Central memory CD8-positive, alpha-beta T cell (primary cell): ENCODE results near the gene SSX2IP.
"Not testable (repeated sequence)": the region's sequence is repeated elsewhere in the genome, so short reads cannot be mapped to it uniquely, and the experiment has no call there.

Experiments used
- ATAC-seq: fragments of 150-1000 bp; cut with Tn5 transposase; replicated peaks from 2 replicates; pipeline ENCODE4 v1.10.0; 2022; ENCODE audit warnings: mild to moderate bottlenecking, moderate FRiP score, moderate number of reproducible peaks; ENCODE audit not compliant: poor library complexity, severe bottlenecking; ENCODE audit errors: extremely low read depth
- DNase-seq, 2 donors: peaks; one replicate each; pipeline ENCODE4 v3.0.0; 2021; ENCODE audit warnings: low spot score in 2 of 2
- H3K27ac Mint-ChIP-seq: one replicate; pipeline ENCODE4 v1.8.0; 2022; ENCODE audit warnings: low read depth, mild to moderate bottlenecking, moderate library complexity, mixed read lengths
- H3K27me3 Mint-ChIP-seq: one replicate; pipeline ENCODE4 v1.8.0; 2022; ENCODE audit warnings: mixed read lengths
- H3K36me3 Mint-ChIP-seq: one replicate; pipeline ENCODE4 v1.8.0; 2022; ENCODE audit warnings: mild to moderate bottlenecking, moderate library complexity, mixed read lengths; ENCODE audit not compliant: insufficient read depth
- H3K4me1 Mint-ChIP-seq: one replicate; pipeline ENCODE4 v1.8.0; 2022; ENCODE audit warnings: mixed read lengths
- H3K4me3 Mint-ChIP-seq: one replicate; pipeline ENCODE4 v1.8.0; 2022; ENCODE audit warnings: mild to moderate bottlenecking, moderate library complexity, mixed read lengths
- H3K9me3 Mint-ChIP-seq: one replicate; pipeline ENCODE4 v1.8.0; 2022; ENCODE audit warnings: mixed read lengths

The SSX2IP gene, protein sequence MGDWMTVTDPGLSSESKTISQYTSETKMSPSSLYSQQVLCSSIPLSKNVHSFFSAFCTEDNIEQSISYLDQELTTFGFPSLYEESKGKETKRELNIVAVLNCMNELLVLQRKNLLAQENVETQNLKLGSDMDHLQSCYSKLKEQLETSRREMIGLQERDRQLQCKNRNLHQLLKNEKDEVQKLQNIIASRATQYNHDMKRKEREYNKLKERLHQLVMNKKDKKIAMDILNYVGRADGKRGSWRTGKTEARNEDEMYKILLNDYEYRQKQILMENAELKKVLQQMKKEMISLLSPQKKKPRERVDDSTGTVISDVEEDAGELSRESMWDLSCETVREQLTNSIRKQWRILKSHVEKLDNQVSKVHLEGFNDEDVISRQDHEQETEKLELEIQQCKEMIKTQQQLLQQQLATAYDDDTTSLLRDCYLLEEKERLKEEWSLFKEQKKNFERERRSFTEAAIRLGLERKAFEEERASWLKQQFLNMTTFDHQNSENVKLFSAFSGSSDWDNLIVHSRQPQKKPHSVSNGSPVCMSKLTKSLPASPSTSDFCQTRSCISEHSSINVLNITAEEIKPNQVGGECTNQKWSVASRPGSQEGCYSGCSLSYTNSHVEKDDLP

DNA sequence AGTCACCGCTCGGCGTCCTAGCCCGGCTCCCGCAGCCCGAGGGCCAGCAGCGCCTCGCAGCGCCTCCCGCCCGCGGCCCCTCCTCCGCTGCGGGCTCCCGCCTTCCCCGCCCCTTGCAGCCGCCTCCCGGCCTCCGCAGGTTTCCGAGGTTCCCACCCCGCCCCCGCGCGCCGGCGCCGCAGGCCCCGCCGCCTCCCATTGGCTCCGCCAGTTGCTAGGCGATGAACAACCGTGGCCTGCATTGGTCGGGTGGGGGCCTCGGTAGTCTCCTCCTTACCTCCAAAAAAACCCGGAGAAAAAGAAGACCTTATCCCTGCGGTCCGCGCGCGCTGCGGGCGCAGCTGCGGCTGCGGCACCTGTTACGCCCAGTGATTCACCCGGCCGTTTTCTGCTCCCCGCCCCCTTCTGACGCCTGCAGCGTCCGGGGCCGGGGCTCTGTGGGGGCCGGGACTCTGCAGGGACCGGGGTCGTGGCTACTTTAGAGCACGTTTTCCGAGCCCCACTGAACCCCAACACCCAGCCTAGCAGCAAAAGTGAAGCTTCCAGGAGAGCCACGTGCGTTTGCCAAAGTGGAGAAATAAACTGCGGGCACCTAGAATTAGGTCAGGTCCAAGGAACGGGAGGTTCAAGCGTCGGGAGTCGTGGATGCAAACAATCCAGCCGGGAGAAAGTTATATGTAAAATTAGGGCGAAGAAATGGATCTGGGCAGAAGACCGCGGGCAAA is at the start of gene SSX2IP:
Gene SSX2IP (minus strand): TSS at position 65 of the 725 bp plus-strand sequence. CDS start 19,242 bp downstream, outside the sequence.
- peak within 1 kb of the TSS; percentile 93 for H3K4me3 Mint-ChIP-seq
- peaks cover 9% of the 10 kb centered on the region for H3K36me3 Mint-ChIP-seq
- no peaks in the 10 kb centered on the region for H3K9me3 Mint-ChIP-seq
- peaks cover 42% of the 10 kb centered on the region for H3K4me1 Mint-ChIP-seq
- no peaks in the 10 kb centered on the region for H3K27me3 Mint-ChIP-seq
- DNase-seq = peak; percentile 98 to 100
- ATAC-seq = peak; percentile 87
- H3K27ac Mint-ChIP-seq = peak within 1 kb of the TSS; percentile 96

DNA sequence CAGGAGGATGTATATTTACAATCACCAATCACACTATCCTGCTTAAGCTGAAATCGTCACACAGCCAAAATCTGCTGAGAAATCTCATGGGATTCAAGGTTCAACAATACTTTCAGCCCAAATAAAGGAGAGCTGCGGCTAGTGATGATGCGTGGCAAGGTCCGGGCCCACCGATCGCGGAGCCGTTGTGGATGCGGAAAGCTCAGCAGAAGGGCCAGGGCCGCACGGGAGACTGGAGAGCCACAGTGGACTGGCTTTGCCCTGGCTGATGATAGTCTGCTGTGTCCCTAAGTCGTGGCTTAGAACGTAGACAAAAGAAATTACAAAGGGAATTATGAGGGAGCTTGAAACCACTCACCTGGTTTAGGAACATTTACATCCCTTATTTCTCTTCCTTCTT is 48.0 kb upstream of the SSX2IP start:
- Mint-ChIP-seq H3K4me3 (no peak overlapping the region), H3K27me3 (peaks cover 45% of the 10 kb centered on the region), H3K36me3 (no peaks in the 10 kb centered on the region), H3K4me1 (no peaks in the 10 kb centered on the region), H3K9me3 (no peaks in the 10 kb centered on the region), H3K27ac (no peak overlapping the region)
- ATAC-seq (no peak), DNase-seq (no peak)

DNA sequence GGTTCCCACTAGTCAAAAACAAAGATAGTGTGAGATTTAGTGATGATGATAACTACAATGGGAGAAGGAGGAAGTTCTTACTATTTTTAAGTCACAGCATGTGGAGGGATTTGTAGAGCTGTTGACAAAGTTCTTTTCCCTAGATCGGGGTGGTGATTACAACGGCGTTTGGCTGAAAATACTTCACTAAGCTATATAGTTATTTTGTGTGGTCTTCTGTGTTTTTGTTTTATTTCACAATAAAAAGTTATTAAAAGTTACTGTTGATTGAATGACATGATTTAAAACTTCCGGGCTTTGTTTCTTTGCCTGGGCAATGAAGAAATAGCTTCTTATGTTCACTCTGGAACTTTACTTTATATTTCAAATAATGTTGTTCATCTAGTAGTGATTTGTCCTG is 47.3 kb upstream of the SSX2IP start:
- H3K4me3 Mint-ChIP-seq = no peak overlapping the region
- ATAC-seq (no peak), DNase-seq (no peak)
- H3K4me1 Mint-ChIP-seq = no peaks in the 10 kb centered on the region
- H3K9me3 Mint-ChIP-seq = no peaks in the 10 kb centered on the region
- peaks cover 47% of the 10 kb centered on the region for H3K27me3 Mint-ChIP-seq
- no peaks in the 10 kb centered on the region for H3K36me3 Mint-ChIP-seq
- H3K27ac Mint-ChIP-seq = no peak overlapping the region

DNA sequence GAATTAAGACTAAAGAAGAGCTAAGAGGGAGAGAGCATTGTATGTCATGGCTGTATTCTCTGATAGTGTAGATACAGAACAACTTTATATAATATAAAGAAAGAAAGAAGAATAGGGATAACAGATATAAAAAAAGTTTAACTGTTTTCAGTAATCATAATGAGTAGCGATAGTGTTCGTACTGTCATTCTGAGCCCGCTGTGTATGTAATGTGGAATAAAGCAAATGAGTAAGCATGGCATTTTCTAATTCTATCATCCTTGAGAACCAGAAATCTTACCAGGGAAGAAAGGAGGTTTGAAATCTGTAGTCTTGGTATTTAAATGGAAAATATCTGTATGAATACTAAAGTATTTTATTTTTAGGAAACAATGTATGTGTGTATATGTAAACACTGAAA is 46.7 kb upstream of the SSX2IP start:
- Mint-ChIP-seq H3K27me3 (peaks cover 54% of the 10 kb centered on the region), H3K4me1 (no peaks in the 10 kb centered on the region), H3K36me3 (no peaks in the 10 kb centered on the region), H3K4me3 (no peak overlapping the region), H3K9me3 (no peaks in the 10 kb centered on the region), H3K27ac (no peak overlapping the region)
- ATAC-seq (no peak), DNase-seq (no peak)

DNA sequence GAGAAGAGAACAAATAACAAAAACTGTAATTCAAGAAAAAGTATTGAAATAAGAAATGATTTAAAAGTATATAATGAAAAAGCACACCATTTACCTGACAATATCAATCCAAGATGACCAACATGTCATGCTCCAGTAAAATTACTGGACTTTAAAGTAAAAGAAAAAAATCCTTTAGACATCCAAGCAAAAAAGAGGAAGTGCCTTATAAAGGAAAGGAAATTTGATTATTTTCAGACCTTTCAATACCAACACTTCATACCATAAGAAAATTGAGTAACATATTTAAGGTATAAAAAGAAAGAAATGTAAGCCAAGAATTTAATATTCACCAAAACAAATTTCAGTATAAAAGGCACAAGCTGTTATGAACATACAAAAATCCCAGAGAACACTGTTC is 46.2 kb upstream of the SSX2IP start:
- H3K27ac Mint-ChIP-seq = no peak overlapping the region
- no peaks in the 10 kb centered on the region for H3K9me3 Mint-ChIP-seq
- DNase-seq = no peak
- ATAC-seq = no peak
- H3K4me3 Mint-ChIP-seq = no peak overlapping the region
- H3K36me3 Mint-ChIP-seq = no peaks in the 10 kb centered on the region
- peaks cover 59% of the 10 kb centered on the region for H3K27me3 Mint-ChIP-seq
- H3K4me1 Mint-ChIP-seq = no peaks in the 10 kb centered on the region

DNA sequence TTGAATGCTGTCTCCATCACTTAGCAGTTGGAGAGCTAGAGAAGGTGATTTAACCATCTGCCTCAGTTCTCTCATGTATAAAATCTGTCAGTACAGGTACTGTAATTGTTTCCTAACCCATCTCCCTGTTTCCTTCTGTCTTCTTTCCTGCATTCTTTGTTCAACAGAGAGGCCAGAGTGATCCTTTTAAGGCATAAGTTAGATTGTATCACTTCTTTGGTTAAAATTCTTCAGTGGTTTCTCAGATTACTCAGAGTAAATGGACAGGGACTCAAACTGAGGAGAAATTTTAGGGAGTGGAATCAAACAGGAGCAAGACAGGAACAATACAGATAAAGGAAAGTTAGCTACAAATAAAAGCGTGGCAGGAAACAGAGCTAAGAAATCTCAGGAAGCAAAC is 45.2 kb upstream of the SSX2IP start:
- Mint-ChIP-seq H3K4me1 (no peaks in the 10 kb centered on the region), H3K4me3 (no peak overlapping the region), H3K36me3 (no peaks in the 10 kb centered on the region), H3K9me3 (no peaks in the 10 kb centered on the region), H3K27ac (no peak overlapping the region), H3K27me3 (peaks cover 68% of the 10 kb centered on the region)
- DNase-seq = no peak
- ATAC-seq = no peak

DNA sequence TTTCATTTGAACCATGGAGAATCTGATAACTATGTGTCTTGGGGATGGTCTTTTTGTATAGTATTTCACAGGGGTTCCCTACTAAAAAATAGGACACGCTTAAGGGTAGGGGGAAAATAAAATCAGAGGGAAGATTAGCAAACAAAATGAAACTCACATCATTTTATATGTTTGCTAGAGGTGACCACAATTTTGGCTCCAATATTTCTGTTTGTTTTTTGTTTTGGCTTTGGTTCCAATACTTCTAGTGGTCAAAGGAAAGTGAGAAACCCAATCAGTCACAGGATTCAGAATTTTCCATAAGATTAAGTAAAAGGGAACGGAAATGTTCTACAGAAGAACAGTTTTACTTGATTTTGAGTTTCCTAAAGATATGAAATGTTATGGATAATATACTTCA is 42.3 kb upstream of the SSX2IP start:
- Mint-ChIP-seq H3K27me3 (peaks cover 81% of the 10 kb centered on the region), H3K9me3 (no peaks in the 10 kb centered on the region), H3K4me3 (no peak overlapping the region), H3K36me3 (no peaks in the 10 kb centered on the region), H3K4me1 (no peaks in the 10 kb centered on the region), H3K27ac (no peak overlapping the region)
- DNase-seq (no peak), ATAC-seq (no peak)

DNA sequence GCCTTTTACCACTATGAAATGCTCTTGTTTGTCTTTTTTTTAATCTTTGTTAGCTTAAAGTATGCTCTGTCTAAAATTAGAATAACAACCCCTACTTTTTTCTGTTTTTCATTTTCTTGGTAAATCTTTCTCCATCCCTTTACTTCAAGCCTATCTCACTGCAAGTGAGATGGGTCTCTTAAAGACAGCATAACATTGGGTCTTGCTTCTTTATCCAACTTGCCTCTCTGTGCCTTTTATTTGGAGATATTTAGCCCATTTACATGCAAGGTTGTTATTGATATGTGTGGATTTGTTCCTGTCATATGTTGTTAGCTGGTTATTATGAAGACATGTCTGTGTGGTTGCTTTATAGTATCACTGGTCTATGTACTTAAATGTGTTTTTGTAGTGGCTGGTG is 41.3 kb upstream of the SSX2IP start:
- no peaks in the 10 kb centered on the region for H3K9me3 Mint-ChIP-seq

DNA sequence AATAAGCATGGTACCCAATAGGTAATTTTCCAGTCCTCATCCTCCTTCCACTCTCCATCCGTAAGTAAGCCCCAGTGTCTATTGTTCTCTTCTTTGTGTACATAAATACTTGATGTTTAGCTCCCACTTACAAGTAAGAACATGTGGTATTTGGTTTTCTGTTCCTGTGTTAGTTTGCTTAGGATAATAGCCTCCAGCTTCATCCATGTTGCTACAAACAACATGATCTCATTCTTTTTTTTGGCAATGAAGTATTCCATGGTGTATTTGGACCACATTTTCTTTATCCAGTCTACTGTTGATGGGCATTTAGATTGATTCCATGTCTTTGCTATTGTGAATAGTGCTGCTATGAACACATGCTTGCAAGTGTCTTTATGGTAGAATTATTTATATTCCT is 37.5 kb upstream of the SSX2IP start:
- H3K4me3 Mint-ChIP-seq, H3K36me3 Mint-ChIP-seq, DNase-seq, ATAC-seq, H3K4me1 Mint-ChIP-seq, H3K9me3 Mint-ChIP-seq, H3K27ac Mint-ChIP-seq: not testable (repeated sequence)
- H3K27me3 Mint-ChIP-seq = peaks cover 44% of the 10 kb centered on the region

More for the DNA sequence above, 41.3 kb upstream of the SSX2IP start:
- ATAC-seq (no peak), DNase-seq (no peak)
- Mint-ChIP-seq H3K27ac (no peak overlapping the region), H3K4me1 (no peaks in the 10 kb centered on the region), H3K4me3 (no peak overlapping the region), H3K27me3 (peaks cover 72% of the 10 kb centered on the region), H3K36me3 (no peaks in the 10 kb centered on the region)

DNA sequence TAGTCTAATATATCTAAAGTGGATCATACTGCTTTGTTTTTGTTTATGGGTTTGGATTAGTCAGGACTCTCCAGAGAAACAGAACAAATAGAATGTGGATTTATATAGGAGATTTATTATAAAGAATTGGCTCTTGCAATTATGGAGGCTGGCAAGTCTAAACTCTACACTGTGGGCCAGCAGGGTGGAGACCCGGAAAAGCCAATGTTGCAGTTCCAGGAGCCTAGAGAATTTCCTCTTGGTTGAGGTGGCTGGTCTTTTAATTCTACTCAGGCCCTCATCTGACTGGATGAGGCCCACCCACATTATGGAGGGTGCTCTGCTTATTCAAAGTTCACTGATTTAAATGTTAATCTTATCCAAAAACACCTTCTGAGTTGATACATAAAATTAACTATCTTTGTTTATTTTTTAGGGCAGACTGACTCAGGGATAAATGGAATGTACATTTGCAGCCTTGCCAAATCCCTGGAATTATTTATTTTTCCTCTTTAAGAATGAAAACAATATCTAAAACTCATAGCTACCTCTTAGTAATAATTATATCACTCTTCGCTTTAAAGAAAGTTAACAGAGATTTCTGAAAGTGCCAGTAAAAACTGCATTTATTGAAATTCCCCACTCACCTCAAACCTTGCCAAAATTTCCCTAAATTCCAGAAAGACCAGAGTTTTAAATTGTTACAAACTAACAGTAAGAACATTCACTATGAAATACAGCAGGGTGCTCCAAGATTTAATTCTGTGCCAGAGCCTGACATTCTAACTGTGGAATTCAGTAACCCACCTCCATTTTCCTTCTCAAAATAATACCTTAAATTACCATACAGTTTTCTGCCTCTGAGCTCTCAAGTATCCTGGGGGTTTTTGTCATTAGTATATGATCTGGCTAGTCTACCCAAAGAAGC is 36.6 kb upstream of the SSX2IP start:
- H3K27me3 Mint-ChIP-seq = peaks cover 35% of the 10 kb centered on the region
- H3K4me3 Mint-ChIP-seq = no peak overlapping the region
- ATAC-seq (no peak), DNase-seq (no peak)
- H3K27ac Mint-ChIP-seq = no peak overlapping the region
- H3K9me3 Mint-ChIP-seq = no peaks in the 10 kb centered on the region
- no peaks in the 10 kb centered on the region for H3K4me1 Mint-ChIP-seq
- no peaks in the 10 kb centered on the region for H3K36me3 Mint-ChIP-seq

DNA sequence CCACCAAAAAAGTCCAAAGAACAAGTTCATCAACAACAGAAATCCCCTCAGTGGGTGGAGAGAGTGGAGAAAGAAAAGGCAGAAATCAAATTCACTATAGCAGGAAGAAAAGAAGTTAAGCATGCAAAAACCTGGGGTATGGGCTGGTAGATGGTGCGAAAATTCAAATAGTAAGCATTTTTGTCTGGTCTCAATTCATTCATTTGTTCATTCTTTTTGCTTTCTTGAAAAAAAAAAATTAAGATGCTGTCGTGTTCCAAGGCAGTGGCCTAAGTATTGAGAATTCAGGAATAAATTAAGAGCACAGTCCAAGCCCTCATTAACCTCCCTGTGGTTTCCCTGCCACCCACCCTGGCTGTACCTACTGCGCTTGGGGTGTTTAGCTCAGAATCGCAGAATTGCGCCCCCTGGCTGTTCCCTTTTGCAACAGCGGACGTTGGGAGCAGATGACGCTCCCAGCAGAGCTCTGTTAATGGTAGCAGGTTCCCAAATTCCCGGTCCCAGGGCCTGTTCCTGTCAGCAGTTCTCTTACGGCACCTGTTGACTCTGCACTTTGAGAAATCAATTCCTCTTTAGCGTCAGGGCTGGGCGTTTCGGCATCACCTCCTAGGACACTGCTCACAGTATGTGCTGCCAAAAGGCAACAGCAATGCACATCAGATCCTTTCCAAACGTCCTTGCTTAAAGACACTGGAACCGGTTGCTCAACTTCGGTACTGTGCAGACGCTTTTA is 34.0 kb upstream of the SSX2IP start:
- ATAC-seq (no peak), DNase-seq (peak; percentile 28 to 40)
- Mint-ChIP-seq H3K27ac (no peak overlapping the region), H3K27me3 (peaks cover 16% of the 10 kb centered on the region), H3K36me3 (no peaks in the 10 kb centered on the region), H3K9me3 (no peaks in the 10 kb centered on the region), H3K4me3 (no peak overlapping the region), H3K4me1 (no peaks in the 10 kb centered on the region)
